A549 treated with AZD9567 at 1 μM for 4 hours (cell line): ENCODE data around the gene LRRC8A. TPM values are rescaled to one million over a fixed set of nuclear protein-coding genes. Genes with fewer than 3 reads are reported as not detected.

Source experiments
- total RNA-seq: library from RNA; stranded (reverse); fragments of 200-300 nt; extraction: Qiagen RNA extraction; gene quantifications from 5 replicates; pipeline ENCODE4 v1.2.3, GENCODE V29; 2022; ENCODE audit not compliant: insufficient read depth

Gene LRRC8A
- 75.4 to 98.6 TPM (median 92.6 TPM) in 5 replicates for total RNA-seq

DNA sequence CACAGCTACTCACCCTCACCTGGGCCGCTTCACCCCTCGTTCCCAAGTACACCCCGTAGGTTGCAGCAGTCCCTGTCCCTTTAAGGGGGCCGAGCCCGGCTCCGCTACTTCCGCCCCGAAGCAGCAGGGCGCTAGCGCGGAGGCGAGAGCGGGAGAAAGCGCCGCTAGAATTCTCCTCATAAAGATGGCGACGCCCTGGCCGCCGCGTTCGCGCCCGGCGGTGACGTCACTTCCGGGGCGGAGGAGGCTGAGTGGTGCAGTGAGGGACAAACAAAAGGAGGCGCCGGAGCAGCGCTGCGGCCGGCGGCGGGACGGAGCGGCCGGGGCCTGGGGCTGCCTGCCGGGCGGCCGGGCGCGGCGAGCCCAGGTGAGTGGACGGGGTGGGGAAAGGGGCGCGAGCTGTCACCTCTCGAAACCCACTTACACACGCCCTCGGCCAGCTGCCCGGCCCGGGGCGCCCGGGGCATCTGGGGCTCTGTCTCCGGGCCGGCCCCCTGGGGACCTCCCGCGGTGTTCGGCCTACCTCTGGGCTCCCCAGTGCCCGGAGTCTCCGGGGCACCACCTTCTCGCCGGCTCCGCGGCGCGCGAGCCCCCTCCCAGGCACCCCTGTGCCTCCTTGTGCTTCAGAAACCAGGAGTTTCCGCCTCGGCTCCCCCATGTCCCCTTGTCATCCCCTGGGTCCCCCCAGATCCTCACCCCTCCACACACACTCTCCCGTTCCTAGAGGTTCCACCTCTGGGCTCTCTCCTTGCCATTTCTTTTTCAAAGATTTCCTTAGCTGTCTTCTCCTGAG is at the start of gene LRRC8A, which contains the start of gene KYAT1:
LRRC8A (plus strand) TSS at position 250 of the 793 bp plus-strand sequence. CDS start 25,032 bp downstream, outside the sequence.
KYAT1 (minus strand) TSS at position 67 of the 793 bp plus-strand sequence. CDS start 36,545 bp downstream, outside the sequence.

DNA sequence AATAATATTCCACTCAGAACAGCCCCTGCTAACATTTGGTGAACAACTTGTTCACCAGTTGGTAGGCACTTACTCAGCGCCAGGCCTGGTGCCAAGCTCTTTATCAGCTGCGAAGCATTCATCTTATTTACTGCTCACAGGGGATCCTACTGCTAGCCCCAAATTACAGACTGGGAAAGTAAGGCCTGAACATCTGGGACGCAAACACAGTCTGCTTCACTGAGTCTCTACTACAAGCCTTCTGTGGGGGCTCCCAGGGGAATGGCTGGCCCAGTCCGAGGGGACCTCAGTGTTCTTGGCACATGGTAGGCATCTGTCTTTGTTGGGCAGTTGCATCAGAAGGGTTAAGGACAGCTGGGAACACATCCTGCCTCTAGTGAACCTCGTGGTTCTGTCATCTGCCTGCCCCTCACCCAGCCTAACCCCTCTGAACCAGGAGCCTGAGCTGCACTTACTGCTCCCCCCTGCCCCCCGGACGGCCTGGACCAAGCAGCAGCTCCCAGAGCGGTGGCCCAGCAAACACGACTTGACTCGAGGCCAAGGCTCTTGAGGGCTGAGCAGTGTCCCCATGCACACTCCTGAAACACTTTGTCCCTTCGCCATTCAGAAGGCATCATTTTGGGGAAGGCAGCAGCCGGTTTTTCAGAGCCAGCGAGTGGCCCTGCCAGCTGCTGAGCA is 38.6 kb downstream of the LRRC8A start, which contains the start of gene PHYHD1:
PHYHD1 (plus strand) TSS at position 602 of the 678 bp plus-strand sequence. CDS start 1,342 bp downstream, outside the sequence.

GRCh38 chr9:128947527-128948301 is 65.8 kb downstream of the LRRC8A start, which contains the start of the genes DOLK and NUP188:
TSS of gene DOLK (minus strand) at chr9:128947603. CDS start at chr9:128947303, 300 bp downstream.
TSS of gene NUP188 (plus strand) at chr9:128947699. CDS start at chr9:128947720, 21 bp downstream.

Other genes with a start within 250 kb of the LRRC8A start
- gene DYNC2I2, start 225.3 kb upstream of the LRRC8A start, total RNA-seq: 97.1 to 147 TPM (median 136 TPM) in 5 replicates
- 386 to 554 TPM (median 400 TPM) in 5 replicates for gene SET, start 192.9 kb upstream of the LRRC8A start, total RNA-seq
- gene PKN3, start 179.6 kb upstream of the LRRC8A start, total RNA-seq: 11.4 to 17.0 TPM (median 15.6 TPM) in 5 replicates
- 53.6 to 103 TPM (median 94.4 TPM) in 5 replicates for gene ZDHHC12, start 158.0 kb upstream of the LRRC8A start, total RNA-seq
- 15.0 to 17.6 TPM (median 16.3 TPM) in 5 replicates for gene ZER1, start 110.2 kb upstream of the LRRC8A start, total RNA-seq
- 16.8 to 21.5 TPM (median 21.0 TPM) in 5 replicates for gene TBC1D13, start 94.9 kb upstream of the LRRC8A start, total RNA-seq
- gene ENDOG, start 63.6 kb upstream of the LRRC8A start, total RNA-seq: 26.0 to 34.7 TPM (median 31.6 TPM) in 5 replicates
- gene SPOUT1, start 52.3 kb upstream of the LRRC8A start, total RNA-seq: 13.8 to 53.8 TPM (median 51.2 TPM) in 5 replicates
- gene KYAT1, start 183 bp upstream of the LRRC8A start, total RNA-seq: 10.6 to 17.9 TPM (median 11.7 TPM) in 5 replicates
- gene PHYHD1, start 38.8 kb downstream of the LRRC8A start, total RNA-seq: 0.15 to 0.24 TPM in 2 of 5 replicates, not detected in the others
- gene DOLK, start 65.5 kb downstream of the LRRC8A start, total RNA-seq: 26.2 to 39.9 TPM (median 37.0 TPM) in 5 replicates
- gene NUP188, start 65.6 kb downstream of the LRRC8A start, total RNA-seq: 37.7 to 54.3 TPM (median 41.8 TPM) in 5 replicates
- gene SH3GLB2, start 146.2 kb downstream of the LRRC8A start, total RNA-seq: 42.4 to 59.2 TPM (median 56.2 TPM) in 5 replicates
- 11.1 to 18.2 TPM (median 16.4 TPM) in 5 replicates for gene MIGA2, start 154.5 kb downstream of the LRRC8A start, total RNA-seq
- 19.8 to 21.8 TPM (median 20.1 TPM) in 5 replicates for gene DOLPP1, start 199.0 kb downstream of the LRRC8A start, total RNA-seq
- gene CRAT, start 228.7 kb downstream of the LRRC8A start, total RNA-seq: 29.3 to 31.6 TPM (median 31.5 TPM) in 5 replicates
- 105 to 132 TPM (median 120 TPM) in 5 replicates for gene PTPA, start 229.3 kb downstream of the LRRC8A start, total RNA-seq